Mucosa of rectum (tissue), 2 donors: ENCODE data around the gene CCND2.

Experiments
- H3K27ac ChIP-seq, 2 donors: one replicate each; pipeline ENCODE4 v1.7.0; 2013; ENCODE audit warnings: inconsistent platforms in 2 of 2, low read depth in 2 of 2, low read length in 2 of 2
- H3K27me3 ChIP-seq, 2 donors: one replicate each; pipeline ENCODE4 v1.7.0; 2013; ENCODE audit warnings: low read length in 2 of 2; ENCODE audit not compliant: control insufficient read depth in 2 of 2, insufficient read depth in 2 of 2
- H3K36me3 ChIP-seq, 2 donors: one replicate each; pipeline ENCODE4 v1.7.0; 2013; ENCODE audit warnings: low read length in 2 of 2; ENCODE audit not compliant: control insufficient read depth in 2 of 2, insufficient read depth in 2 of 2
- H3K4me1 ChIP-seq, 2 donors: one replicate each; pipeline ENCODE4 v1.7.0; 2013; ENCODE audit warnings: low read length in 2 of 2, mild to moderate bottlenecking in 1 of 2; ENCODE audit not compliant: control insufficient read depth in 2 of 2, insufficient read depth in 2 of 2
- H3K4me3 ChIP-seq, 2 donors: one replicate each; pipeline ENCODE4 v1.7.0; 2013; ENCODE audit warnings: low read length in 2 of 2
- H3K9ac ChIP-seq, 2 donors: one replicate each; pipeline ENCODE4 v1.7.0; 2013; ENCODE audit warnings: low read length in 2 of 2, low read depth in 1 of 2, mild to moderate bottlenecking in 1 of 2
- H3K9me3 ChIP-seq, 2 donors: one replicate each; pipeline ENCODE4 v1.7.0; 2013; ENCODE audit warnings: low read length in 2 of 2; ENCODE audit not compliant: control insufficient read depth in 2 of 2
- donor health status: healthy.
- donor health status: Normal muscosa, but diverticular disease.

The CCND2 gene

DNA sequence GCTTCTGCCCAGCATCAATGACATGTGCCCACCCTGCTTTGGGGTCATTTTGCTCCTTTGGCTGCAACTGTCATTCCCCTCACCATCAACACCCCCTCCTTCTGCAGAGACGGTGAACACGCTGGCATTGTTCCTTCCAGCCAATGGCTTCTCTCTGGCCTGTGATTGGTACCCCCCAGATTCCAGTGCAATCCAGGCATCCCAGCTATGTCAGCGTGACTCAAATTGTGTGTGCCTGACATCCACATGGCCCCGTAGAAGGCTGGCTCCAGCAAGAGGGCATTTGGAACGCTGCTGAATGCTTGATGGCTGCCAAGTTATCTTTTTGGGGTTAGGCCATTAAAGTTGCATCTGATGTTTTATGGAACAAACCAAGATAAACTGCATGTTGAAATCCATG lies 21.0 kb upstream of the CCND2 start:
- Histone ChIP-seq H3K27me3 (peaks cover 0 to 2% of the 10 kb centered on the region in 2 donors), H3K36me3 (no peaks in the 10 kb centered on the region)

GRCh38 chr12:4256043-4256826 lies 17.3 kb upstream of the CCND2 start:
- H3K4me3 ChIP-seq: no peak overlapping the region
- H3K36me3 ChIP-seq: no peaks in the 10 kb centered on the region
- no peak overlapping the region for H3K9ac ChIP-seq
- no peak overlapping the region for H3K27ac ChIP-seq
- no peaks in the 10 kb centered on the region for H3K9me3 ChIP-seq
- no peaks in the 10 kb centered on the region for H3K27me3 ChIP-seq
- H3K4me1 ChIP-seq: no peaks in the 10 kb centered on the region

More for the DNA sequence above, 21.0 kb upstream of the CCND2 start:
- H3K27ac ChIP-seq: no peak overlapping the region
- no peaks in the 10 kb centered on the region for H3K9me3 ChIP-seq
- H3K4me1 ChIP-seq: no peaks in the 10 kb centered on the region
- H3K9ac ChIP-seq: no peak overlapping the region
- no peak overlapping the region for H3K4me3 ChIP-seq

DNA sequence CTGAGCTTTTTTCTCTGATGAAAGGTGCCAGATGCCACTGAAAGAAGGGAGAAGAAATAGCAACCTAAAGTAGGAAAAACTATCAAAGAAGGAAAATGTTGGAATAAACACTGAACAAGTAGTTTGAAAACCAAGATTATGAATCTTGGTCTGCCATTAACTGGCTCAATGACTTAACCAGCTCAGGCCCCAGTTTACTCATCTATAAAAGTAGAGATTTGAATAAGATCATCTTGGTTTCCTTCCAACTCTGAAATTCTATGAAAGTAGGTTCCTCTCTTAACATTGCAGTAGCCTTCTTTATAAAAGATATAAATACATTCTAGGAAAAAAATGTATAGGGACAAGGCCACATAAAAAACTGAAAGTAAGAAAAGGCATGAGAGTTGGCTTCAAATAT lies 16.1 kb upstream of the CCND2 start:
- Histone ChIP-seq H3K4me3 (no peak overlapping the region), H3K27ac (no peak overlapping the region), H3K9me3 (no peaks in the 10 kb centered on the region)

GRCh38 chr12:4259099-4259498 lies 14.5 kb upstream of the CCND2 start:
- Histone ChIP-seq H3K27ac (no peak overlapping the region), H3K9ac (no peak overlapping the region), H3K36me3 (no peaks in the 10 kb centered on the region), H3K27me3 (no peaks in the 10 kb centered on the region), H3K4me1 (no peaks in the 10 kb centered on the region), H3K4me3 (no peak overlapping the region), H3K9me3 (no peaks in the 10 kb centered on the region)

More for the DNA sequence above, 16.1 kb upstream of the CCND2 start:
- no peaks in the 10 kb centered on the region for H3K36me3 ChIP-seq
- no peaks in the 10 kb centered on the region for H3K4me1 ChIP-seq
- H3K9ac ChIP-seq: no peak overlapping the region
- no peaks in the 10 kb centered on the region for H3K27me3 ChIP-seq

- H3K4me1 ChIP-seq: no peaks in the 10 kb centered on the region
- H3K9me3 ChIP-seq: no peaks in the 10 kb centered on the region
- H3K4me3 ChIP-seq: no peak overlapping the region
- H3K36me3 ChIP-seq: no peaks in the 10 kb centered on the region
- H3K27me3 ChIP-seq: no peaks in the 10 kb centered on the region
- H3K27ac ChIP-seq: no peak overlapping the region
- no peak overlapping the region for H3K9ac ChIP-seq
Observed at GRCh38 chr12:4261655-4262054, 11.9 kb upstream of the CCND2 start.

DNA sequence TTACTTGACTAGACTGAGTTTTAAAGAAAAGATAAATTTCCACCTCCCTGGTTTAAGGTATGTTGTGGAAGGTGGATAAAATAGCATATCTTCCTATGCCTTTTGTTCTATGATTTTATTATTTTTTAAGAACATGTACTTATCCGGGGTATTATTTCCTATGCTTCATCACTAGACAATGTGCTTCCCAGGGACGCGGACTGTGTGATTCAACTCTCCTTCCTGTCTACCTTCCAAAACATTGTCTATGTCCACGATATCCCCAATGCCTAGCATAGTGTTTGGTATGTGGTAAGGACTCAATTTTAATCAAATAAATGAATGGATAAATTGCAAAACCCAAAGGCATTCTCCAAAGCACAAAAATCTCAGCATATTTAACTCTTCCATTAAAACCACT lies 8.3 kb upstream of the CCND2 start:
- H3K27me3 ChIP-seq: no peaks in the 10 kb centered on the region
- H3K9me3 ChIP-seq: no peaks in the 10 kb centered on the region
- no peak overlapping the region for H3K27ac ChIP-seq
- no peak overlapping the region for H3K9ac ChIP-seq
- H3K36me3 ChIP-seq: no peaks in the 10 kb centered on the region
- H3K4me1 ChIP-seq: peaks cover 5 to 8% of the 10 kb centered on the region in 2 donors
- H3K4me3 ChIP-seq: no peak overlapping the region

DNA sequence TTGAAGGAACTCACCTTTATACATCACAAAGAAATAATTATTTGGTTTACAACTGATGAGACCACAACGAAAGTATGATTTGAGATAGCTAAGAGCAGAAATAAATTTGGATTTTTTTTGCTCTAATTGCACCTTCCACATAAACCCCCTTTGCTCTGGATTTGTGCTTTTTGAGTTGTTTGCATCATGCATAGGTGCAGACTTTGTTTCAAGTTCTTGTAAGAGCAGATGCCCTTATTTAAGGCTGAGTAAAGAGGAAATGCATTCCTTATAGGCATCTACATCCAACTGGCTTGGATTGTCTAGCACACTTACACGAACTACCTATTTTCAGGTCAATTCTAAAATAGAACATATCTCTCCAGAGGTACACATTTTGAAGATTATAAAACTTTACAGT lies 6.6 kb upstream of the CCND2 start:
- H3K36me3 ChIP-seq: no peaks in the 10 kb centered on the region

GRCh38 chr12:4267704-4268328 lies 5.7 kb upstream of the CCND2 start:
- H3K27ac ChIP-seq: no peak overlapping the region
- H3K27me3 ChIP-seq: no peaks in the 10 kb centered on the region
- H3K9me3 ChIP-seq: no peaks in the 10 kb centered on the region
- H3K36me3 ChIP-seq: no peaks in the 10 kb centered on the region
- H3K4me1 ChIP-seq: peaks cover 21 to 24% of the 10 kb centered on the region in 2 donors
- H3K4me3 ChIP-seq: no peak overlapping the region
- no peak overlapping the region for H3K9ac ChIP-seq

More for the DNA sequence above, 6.6 kb upstream of the CCND2 start:
- Histone ChIP-seq H3K9me3 (no peaks in the 10 kb centered on the region), H3K9ac (no peak overlapping the region), H3K27me3 (no peaks in the 10 kb centered on the region), H3K4me1 (peaks cover 15 to 19% of the 10 kb centered on the region in 2 donors), H3K4me3 (no peak overlapping the region), H3K27ac (no peak overlapping the region)

DNA sequence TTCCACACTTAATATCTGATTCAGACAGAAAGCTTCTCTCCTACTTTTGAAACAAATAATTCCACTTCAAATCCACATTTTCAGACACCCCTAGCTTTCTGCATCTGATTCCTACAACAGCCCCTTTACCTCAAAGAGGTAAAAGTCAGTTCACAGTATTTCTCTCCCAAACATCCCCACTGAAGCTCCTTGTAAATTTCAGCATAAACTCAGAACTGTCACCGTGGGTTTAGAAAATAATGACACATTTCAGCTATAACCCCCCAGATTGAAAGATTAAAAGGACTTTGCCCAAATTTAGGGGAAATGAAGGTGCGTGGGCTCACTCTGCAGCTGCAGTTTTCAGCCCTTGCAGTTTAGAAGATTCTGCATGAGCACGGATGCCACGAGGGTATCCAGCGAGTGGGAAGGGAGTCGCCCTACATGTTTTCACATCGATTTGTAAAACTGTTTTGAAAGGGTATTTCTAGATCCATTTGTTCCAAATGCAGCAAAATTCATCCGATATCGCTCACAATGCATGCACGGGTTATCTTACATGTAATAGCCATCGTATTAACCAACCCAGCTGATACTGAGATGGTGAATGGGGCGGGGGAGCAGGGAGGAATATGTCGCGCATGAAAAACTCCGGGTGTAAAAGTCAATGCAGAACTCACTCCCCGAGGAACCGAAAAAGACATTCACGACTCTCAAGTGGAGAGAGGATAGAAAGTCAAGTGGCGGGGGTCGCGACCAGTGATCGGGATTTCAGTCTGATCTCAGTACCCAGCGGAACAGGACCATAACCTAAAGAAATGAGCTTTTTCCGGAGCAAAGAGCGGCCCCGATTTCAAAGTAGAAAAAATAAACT lies 5.0 kb upstream of the CCND2 start:
- Histone ChIP-seq H3K9me3 (no peaks in the 10 kb centered on the region), H3K9ac (peak overlapping the region; percentile 75 to 78), H3K27me3 (no peaks in the 10 kb centered on the region), H3K36me3 (no peaks in the 10 kb centered on the region), H3K27ac (peak overlapping the region; percentile 93 to 96), H3K4me3 (peak overlapping the region; percentile 71 to 77), H3K4me1 (peaks cover 24 to 31% of the 10 kb centered on the region in 2 donors)
